ENCODE data around the gene CYP4F11. TPM values are rescaled to one million over a fixed set of nuclear protein-coding genes. Genes with fewer than 3 reads are reported as not detected.
A peak's percentile ranks its signal among the peaks of the same experiment; 100 is the strongest.
"Not testable (repeated sequence)": the region's sequence is repeated elsewhere in the genome, so short reads cannot be mapped to it uniquely, and the experiment has no call there.

Gene CYP4F11, protein sequence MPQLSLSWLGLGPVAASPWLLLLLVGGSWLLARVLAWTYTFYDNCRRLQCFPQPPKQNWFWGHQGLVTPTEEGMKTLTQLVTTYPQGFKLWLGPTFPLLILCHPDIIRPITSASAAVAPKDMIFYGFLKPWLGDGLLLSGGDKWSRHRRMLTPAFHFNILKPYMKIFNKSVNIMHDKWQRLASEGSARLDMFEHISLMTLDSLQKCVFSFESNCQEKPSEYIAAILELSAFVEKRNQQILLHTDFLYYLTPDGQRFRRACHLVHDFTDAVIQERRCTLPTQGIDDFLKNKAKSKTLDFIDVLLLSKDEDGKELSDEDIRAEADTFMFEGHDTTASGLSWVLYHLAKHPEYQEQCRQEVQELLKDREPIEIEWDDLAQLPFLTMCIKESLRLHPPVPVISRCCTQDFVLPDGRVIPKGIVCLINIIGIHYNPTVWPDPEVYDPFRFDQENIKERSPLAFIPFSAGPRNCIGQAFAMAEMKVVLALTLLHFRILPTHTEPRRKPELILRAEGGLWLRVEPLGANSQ
- 0.29 and 0.58 TPM in 2 replicates for total RNA-seq (2014; rRNA removed; shearing (Covaris generic))

DNA sequence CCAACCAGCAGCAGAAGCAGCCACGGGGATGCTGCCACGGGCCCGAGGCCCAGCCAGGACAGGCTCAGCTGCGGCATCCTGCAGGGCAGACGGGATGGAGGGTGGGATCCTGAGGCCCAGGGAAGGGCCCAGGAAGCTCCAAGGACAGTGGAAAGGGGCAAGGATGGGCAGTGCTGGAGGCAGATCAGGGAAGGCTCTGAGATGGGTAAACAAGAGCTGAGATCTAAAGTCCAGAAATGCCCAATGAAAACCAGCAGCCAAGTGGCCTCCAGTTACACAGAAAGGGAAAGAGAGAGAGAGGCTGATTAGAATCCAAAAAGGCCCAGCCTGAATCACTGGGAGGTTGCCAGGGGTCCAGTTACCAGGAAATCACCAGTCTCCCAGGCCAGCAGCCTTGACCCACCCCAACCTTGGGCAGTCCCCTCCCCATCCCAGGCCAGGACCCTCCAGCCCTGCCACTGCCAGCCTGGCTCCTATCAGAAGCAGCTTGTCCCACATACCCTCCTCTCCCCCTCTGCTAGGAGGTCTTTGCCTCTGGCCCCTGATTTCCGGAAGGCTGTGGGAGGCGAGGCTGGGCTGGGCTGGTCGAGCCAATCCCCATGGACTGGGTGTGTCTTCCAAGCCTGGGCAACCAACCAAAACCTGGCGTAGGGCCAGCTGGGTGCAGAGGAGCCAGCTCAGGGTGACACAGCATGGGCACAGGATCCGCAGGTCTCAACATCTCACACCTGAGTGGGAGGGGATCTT, at the start of gene CYP4F11:
CYP4F11 (minus strand) TSS at position 198 of the 747 bp plus-strand sequence; CDS start at position 77, 121 bp downstream.
- DNase-seq (ENCODE audit: low spot score): peak; percentile 35

GRCh38 chr19:15979293-15979692, 45.0 kb upstream of the CYP4F11 start:
- DNase-seq (ENCODE audit: low spot score): no peak

DNA sequence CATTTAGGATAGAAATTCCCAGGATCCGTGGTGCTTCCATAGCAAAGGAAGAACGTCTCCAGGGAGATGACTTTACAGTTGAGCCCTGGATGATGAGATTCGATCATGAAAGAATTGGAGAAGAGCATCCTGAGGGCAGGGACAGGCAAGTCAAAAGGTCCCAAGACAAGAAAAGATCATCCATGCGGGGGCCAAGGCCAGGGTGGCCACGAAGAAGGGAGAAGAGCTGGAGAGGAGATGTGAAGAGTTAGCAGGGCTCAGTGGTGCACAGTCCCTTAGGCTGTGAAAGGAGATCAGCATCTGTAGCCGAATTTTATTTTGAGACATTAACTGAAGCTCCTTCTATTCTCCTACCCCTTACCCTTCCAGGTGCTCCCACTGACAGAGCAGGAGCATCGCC, 43.4 kb upstream of the CYP4F11 start:
- no peak for DNase-seq (ENCODE audit: low spot score)

DNA sequence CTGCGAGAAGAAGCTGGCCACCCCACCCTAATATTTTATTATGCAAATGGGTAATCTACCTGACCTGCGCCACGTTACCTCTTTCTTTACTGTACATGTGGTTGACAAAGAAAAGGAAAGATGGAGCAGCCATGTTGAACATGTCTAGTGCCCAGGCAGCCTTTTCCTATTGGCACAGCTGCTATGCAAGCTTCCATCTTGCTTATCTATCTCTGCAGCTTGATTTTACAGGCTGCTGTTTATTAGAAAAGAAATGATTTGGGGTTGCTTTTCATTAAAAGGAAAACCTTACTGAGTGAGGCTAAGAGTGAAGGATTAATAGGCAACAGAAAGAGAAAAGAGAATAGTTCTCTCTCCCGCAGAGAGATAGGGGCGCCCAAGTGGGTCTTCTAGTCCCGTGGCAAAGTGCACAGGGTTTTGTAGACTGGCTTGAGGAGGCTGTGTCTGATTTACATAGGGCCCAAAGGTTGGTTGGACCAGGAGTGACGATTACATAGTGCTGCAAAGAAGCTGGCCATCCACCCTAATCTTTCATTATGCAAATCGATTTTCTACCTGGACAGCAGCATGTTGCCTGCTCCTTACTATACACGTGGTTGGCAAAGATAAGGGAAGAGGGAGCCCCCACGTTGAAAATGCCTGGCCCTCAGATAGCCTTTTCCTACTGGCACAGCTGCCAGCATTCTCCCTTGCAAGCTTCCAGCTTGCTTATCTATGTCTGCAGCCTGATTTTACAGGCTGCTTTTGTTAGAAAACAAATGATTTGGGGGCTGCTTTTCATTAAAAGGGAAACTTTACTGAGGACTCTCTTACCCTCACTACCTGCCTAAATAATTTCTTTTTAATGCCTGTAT, 42.7 kb upstream of the CYP4F11 start:
- no peak for DNase-seq (ENCODE audit: low spot score)

DNA sequence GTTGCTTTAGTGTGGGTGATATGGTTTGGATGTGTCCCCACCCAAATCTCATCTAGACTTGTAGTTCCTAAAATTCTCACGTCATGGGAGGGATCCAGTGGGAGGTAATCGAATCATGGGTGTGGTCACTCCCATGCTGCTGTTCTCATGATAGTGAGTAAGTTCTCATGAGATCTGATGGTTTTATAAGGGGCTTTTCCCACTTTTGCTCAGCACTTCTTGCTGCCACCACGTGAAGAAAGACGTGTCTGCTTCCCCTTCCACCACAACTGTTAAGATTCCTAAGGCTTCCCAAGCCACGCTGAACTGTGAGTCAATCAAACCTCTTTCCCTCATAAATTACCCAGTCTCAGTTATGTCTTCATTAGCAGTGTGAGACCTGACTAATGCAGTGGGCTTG, 40.5 kb upstream of the CYP4F11 start:
- no peak for DNase-seq (ENCODE audit: low spot score)

DNA sequence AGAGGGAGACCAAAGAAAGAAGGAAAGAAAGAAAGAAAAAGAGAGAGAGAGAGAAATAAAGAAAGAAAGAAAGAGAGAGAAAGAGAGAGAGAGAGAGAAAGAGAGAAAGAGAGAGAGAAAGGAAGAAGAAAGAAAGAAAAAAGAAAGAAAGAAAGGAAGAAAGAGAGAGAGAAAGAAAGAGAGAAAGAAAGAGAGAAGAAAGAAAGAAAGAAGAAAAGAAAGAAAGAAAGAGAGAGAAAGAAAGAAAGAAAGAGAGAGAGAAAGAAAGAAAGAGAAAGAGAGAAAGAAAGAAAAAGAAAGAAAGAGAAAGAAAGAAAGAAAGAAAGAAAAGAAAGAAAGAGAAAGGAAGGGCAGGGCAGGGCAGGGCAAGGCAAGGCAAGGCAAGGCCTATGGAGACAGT, 37.7 kb upstream of the CYP4F11 start:
- DNase-seq (ENCODE audit: low spot score): not testable (repeated sequence)

- DNase-seq (ENCODE audit: low spot score): no peak
These were observed 37.0 kb upstream of the CYP4F11 start for GRCh38 chr19:15971224-15971780.

DNA sequence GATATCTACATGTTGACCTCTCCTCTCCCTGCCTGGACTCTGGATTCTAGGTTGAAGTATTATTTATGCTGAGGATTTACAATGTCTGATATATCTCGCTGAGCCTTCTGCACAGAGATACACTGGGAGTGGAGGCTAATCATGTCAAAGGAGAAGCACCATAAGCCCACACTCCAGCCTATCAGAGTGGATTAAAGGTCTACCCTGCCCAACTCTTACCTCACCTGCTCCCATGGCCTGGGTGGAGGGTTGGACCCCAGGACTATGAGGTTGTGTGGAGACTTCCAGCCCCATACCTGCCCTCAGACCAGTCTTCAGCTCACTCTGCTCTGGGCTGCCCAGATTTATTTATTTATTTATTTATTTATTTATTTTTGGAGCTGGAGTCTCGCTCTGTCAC, 29.9 kb upstream of the CYP4F11 start:
- no peak for DNase-seq (ENCODE audit: low spot score)

GRCh38 chr19:15962319-15962718, 28.0 kb upstream of the CYP4F11 start:
- DNase-seq (ENCODE audit: low spot score): peak; percentile 39

DNA sequence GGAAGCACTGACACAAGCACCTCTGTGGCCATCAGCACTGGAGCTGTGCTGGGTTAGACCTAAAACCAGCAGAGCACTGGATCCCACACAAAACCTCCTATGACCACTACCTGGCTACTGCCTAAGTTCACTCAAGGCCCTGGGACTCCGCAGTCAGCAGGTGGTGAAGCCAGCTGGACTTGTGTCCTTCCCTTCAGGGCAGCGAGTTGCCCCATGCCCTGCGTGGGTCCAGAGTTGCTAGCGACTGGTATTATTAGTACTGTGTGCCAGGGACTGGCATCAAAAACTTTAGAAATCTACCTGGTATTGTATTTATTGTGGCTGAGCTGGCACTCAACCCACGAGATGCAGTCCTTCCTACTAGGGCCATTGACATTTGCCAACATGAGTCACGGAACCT, 20.5 kb upstream of the CYP4F11 start:
- DNase-seq (ENCODE audit: low spot score): no peak

- no peak for DNase-seq (ENCODE audit: low spot score)
These were observed 14.1 kb upstream of the CYP4F11 start, which contains the start of gene OR10H4 for GRCh38 chr19:15948223-15949058. Gene OR10H4 (plus strand): TSS chr19:15949008. CDS start chr19:15949008, 0 bp downstream.

GRCh38 chr19:15945301-15945700, 11.0 kb upstream of the CYP4F11 start:
- DNase-seq (ENCODE audit: low spot score): no peak

DNA sequence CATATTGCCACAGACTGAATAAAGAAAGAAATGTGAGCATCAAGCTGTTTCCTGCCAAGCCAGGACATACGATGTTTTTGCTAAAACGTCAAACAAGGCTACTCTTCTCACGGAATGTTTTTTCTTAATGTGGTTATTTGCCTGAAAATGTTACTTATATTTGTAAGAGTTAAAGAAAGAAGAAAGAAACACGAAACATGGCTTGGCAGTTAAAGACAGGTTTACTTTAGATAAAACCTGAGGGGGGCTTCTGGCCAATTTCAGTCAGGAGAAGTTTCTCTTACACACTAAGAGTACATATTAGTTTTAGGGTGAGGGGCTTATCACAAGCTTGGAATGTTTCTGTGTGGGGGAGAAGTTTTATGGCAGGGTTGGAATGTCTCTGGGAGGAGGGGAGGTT, 10.1 kb upstream of the CYP4F11 start:
- no peak for DNase-seq (ENCODE audit: low spot score)

- no peak for DNase-seq (ENCODE audit: low spot score)
These were observed 3.4 kb upstream of the CYP4F11 start for GRCh38 chr19:15937771-15938170.

- no peak for DNase-seq (ENCODE audit: low spot score)
These were observed 2.6 kb upstream of the CYP4F11 start for GRCh38 chr19:15936950-15937349.

- DNase-seq (ENCODE audit: low spot score): no peak
These were observed 1.8 kb upstream of the CYP4F11 start for GRCh38 chr19:15936173-15936572.

DNA sequence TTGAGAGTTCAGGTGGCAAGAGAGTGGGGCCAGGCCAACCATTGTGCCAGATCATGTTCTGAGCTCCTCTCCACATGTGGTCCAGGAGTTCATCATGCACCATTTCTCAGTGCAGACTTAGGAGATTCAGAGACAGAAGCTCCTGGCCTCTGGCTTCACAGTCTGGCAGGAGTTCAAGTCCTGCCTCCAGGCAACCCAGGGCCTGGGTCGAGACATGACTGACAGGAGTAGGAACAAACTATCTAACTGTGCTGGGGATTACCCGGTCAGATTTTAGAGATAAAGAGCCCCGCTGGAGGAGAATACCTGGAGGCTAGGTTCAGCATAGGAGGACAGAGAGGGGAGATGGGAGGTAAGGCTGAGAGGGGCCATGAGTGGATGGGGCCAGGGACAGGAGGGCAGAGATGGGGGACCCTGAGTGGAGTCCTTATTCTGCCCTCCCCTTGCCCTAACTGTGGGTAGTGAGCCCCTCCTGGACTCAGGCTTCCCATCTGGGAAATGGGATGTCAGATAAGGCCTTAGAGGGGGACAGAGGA, 906 bp upstream of the CYP4F11 start:
- no peak for DNase-seq (ENCODE audit: low spot score)

DNA sequence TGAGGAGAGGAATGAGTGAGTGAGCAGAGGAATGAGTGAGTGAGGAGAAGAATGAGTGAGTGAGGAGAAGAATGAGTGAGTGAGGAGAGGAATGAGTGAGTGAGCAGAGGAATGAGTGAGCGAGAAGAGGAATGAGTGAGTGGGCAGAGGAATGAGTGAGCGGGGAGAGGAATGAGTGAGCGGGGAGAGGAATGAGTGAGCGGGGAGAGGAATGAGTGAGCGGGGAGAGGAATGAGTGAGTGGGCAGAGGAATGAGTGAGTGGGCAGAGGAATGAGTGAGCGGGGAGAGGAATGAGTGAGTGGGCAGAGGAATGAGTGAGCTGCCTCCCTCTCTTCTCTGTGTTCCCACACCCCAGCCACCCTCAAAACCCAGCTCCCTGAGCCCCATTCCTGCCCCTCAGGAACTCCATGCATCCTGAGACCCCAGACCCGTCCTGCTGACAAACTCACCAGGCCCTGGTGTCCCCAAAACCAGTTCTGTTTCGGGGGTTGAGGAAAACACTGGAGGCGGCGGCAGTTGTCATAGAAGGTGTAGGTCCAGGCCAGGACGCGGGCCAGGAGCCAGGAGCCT, 483 bp downstream of the CYP4F11 start:
- not testable (repeated sequence) for DNase-seq (ENCODE audit: low spot score)

- DNase-seq (ENCODE audit: low spot score): no peak
These were observed 6.0 kb downstream of the CYP4F11 start for GRCh38 chr19:15928321-15928720.

DNA sequence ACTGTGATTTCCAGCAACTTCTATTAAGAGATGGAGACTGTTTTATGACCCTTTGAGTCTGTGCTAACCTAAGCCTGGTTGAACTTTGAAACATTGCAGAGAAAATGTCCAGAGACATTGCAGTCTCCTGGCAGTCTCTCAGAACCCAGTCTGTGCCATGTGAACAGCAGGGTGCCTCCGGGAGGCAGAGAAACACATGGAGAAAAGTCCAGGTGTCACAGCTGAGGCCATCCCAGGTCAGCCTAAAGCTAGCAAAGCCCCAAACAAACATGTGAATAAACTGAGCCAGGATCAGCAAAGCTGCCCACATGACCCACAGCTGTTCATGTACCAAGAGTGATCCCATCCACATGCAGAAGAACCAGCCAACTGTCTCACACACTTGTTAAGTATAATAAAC, 7.8 kb downstream of the CYP4F11 start:
- DNase-seq (ENCODE audit: low spot score): no peak

Measured in HT-29 (cell line).